Panc1 (cell line): Measurements from ENCODE around the gene CLK4. TPM values are rescaled to one million over a fixed set of nuclear protein-coding genes. Genes with fewer than 3 reads are reported as not detected.

Experiments used
- ATAC-seq: fragments of 200-7000 bp; cut with Tn5 transposase; 2 replicates; pipeline ENCODE4 v1.9.1; 2020; ENCODE audit warnings: mild to moderate bottlenecking, moderate library complexity
- BruUV-seq: library from RNA; stranded (reverse); fragments of 400-500 nt; replicated peaks from 2 replicates; lab custom pipeline; 2021; lab: Mats Ljungman, UMichigan
- CTCF ChIA-PET: fragments of 300-600 bp; sonication (Branson Sonifier 250); formaldehyde crosslinking; loops from one replicate; lab custom pipeline; 2022; ENCODE audit warnings: antibody characterized with exemption; lab: Charles Lee
- POLR2A ChIA-PET: fragments of 300-600 bp; sonication (Branson Sonifier 250); formaldehyde crosslinking; loops from one replicate; lab custom pipeline; 2022; ENCODE audit warnings: antibody characterized with exemption; lab: Charles Lee
- DNase-seq: peaks from one replicate; pipeline ENCODE4 v3.0.0-alpha.2; 2010; ENCODE audit warnings: low read depth, low spot score
- H3K27ac ChIP-seq: 2 replicates; pipeline ENCODE4 v1.5.1; 2011; ENCODE audit warnings: mild to moderate bottlenecking, low read length, inconsistent platforms
- H3K27me3 ChIP-seq: fragments of 200-500 bp; sonication (Bioruptor generic); 2 replicates; pipeline ENCODE4 v1.6.0; 2014; ENCODE audit warnings: low read length, inconsistent platforms; ENCODE audit not compliant: control insufficient read depth, insufficient read depth
- H3K36me3 ChIP-seq: fragments of 200-500 bp; sonication (Bioruptor generic); 2 replicates; pipeline ENCODE4 v1.5.1; 2014; ENCODE audit warnings: inconsistent platforms, mild to moderate bottlenecking, low read length, moderate library complexity; ENCODE audit not compliant: control insufficient read depth, insufficient read depth
- H3K4me1 ChIP-seq: 2 replicates; pipeline ENCODE4 v1.5.1; 2011; ENCODE audit warnings: inconsistent platforms, mild to moderate bottlenecking, low read length, moderate library complexity; ENCODE audit not compliant: control insufficient read depth, insufficient read depth
- H3K4me3 ChIP-seq, 2 experiments: 2 replicates each; pipeline ENCODE4 v1.5.1; 2011 to 2012; ENCODE audit warnings: low read depth in 2 of 2, low read length in 2 of 2, mild to moderate bottlenecking in 2 of 2, inconsistent platforms in 1 of 2, moderate library complexity in 1 of 2
- H3K9me3 ChIP-seq: fragments of 200-500 bp; sonication (Bioruptor generic); 2 replicates; pipeline ENCODE4 v1.5.1; 2014; ENCODE audit warnings: low read depth, mild to moderate bottlenecking, inconsistent platforms, low read length, moderate library complexity; ENCODE audit not compliant: control insufficient read depth, insufficient read depth
- CTCF ChIP-seq: fragments of 450-650 bp; IDR thresholded peaks from 2 replicates; pipeline ENCODE4 v1.5.1; 2017; ENCODE audit warnings: mild to moderate bottlenecking
- POLR2AphosphoS5 ChIP-seq: IDR thresholded peaks from 2 replicates; pipeline ENCODE4 v1.6.1; 2012; ENCODE audit warnings: mild to moderate bottlenecking, low read depth, low read length, moderate library complexity
- REST ChIP-seq, 2 experiments: IDR thresholded peaks; 2 replicates each; pipeline ENCODE4 v1.6.1; 2011 to 2012; ENCODE audit warnings: low read depth in 2 of 2, control low read depth in 1 of 2, low read length in 1 of 2, mild to moderate bottlenecking in 1 of 2, moderate library complexity in 1 of 2; ENCODE audit not compliant: insufficient read depth in 1 of 2
- SIN3A ChIP-seq: IDR thresholded peaks from 2 replicates; pipeline ENCODE4 v1.6.1; 2012; ENCODE audit warnings: low read depth, mild to moderate bottlenecking, low read length, moderate library complexity, borderline replicate concordance; ENCODE audit not compliant: insufficient read depth
- TCF7L2 ChIP-seq: IDR thresholded peaks from 2 replicates; pipeline ENCODE4 v1.6.1; 2011; ENCODE audit warnings: mild to moderate bottlenecking, low read depth, low read length, inconsistent platforms
- in situ Hi-C: cut with HindIII; loops from 2 replicates; pipeline ENCODE4 v1.10.0; 2016; ENCODE audit warnings: low sequenced_read_pairs, low pct_unique_long_range_greater_than_20kb
- intact Hi-C: fragments of 100-400 bp; cut with micrococcal nuclease; formaldehyde crosslinking; loops from one replicate; pipeline ENCODE4 v1.10.0; 2022; ENCODE audit not compliant: unreplicated experiment
- total RNA-seq: library from RNA; stranded (reverse); gene quantifications from one replicate; pipeline ENCODE4 v1.2.1, GENCODE V29; 2021; ENCODE audit not compliant: unreplicated experiment

Gene CLK4
- total RNA-seq, 1 experiment from 2014 or later, result 23.4 TPM

- H3K9me3 ChIP-seq, result peaks cover 8% of the 10 kb centered on the region
- no peaks in the 10 kb centered on the region for H3K36me3 ChIP-seq
- ATAC-seq (no peak), DNase-seq (no peak)
- peaks cover 6% of the 10 kb centered on the region; the same call in 1 of the 2 replicates for H3K4me1 ChIP-seq
- H3K27me3 ChIP-seq, result peaks cover 5% of the 10 kb centered on the region
- BruUV-seq, result no TSS peak
- H3K27ac ChIP-seq, result no peak overlapping the region
- H3K4me3 ChIP-seq, result no peak overlapping the region
- POLR2A ChIA-PET, result interaction anchor here (1.0 kb wide), 1 partner anchor 30 kb away, joined by 5 read pairs; no protein-coding TSS in a partner anchor
- in situ Hi-C loops, result no loop called here
- no peak for TF ChIP-seq SIN3A
- no peak for TF ChIP-seq REST (IDR thresholded peaks at IDR 0.05; ENCODE audit: insufficient read depth in 1 of 2, low read depth in 2 of 2, low read length in 1 of 2)
- no peak for TF ChIP-seq CTCF
- no peak for TF ChIP-seq POLR2AphosphoS5
- no peak for TF ChIP-seq TCF7L2
- intact Hi-C loops, result no loop called here
- CTCF ChIA-PET, result no interaction called here
Observed at GRCh38 chr5:178595150-178595549, 31.7 kb downstream of the CLK4 start.

- TF ChIP-seq CTCF (peak; percentile 67), POLR2AphosphoS5 (no peak)
- no peak for ATAC-seq
- Histone ChIP-seq H3K27me3 (peaks cover 10% of the 10 kb centered on the region), H3K9me3 (peaks cover 5% of the 10 kb centered on the region), H3K4me1 (peaks cover 6% of the 10 kb centered on the region; the same call in 1 of the 2 replicates), H3K36me3 (no peaks in the 10 kb centered on the region), H3K4me3 (peak overlapping the region in 1 of 2 experiments; percentile 37; a peak in 1 of 4 replicates), H3K27ac (no peak overlapping the region)
- POLR2A ChIA-PET, result no interaction called here
- DNase-seq, result no peak
- no TSS peak for BruUV-seq
- in situ Hi-C loops (no loop called here), intact Hi-C loops (loop anchor here (5.0 kb wide), 1 partner anchor 309 kb away; no protein-coding TSS in a partner anchor)
- CTCF ChIA-PET, result interaction anchor here (1.0 kb wide), 1 partner anchor 307 kb away, joined by 3 read pairs; no protein-coding TSS in a partner anchor
Observed at GRCh38 chr5:178590924-178591423, 35.9 kb downstream of the CLK4 start.
